BLaER1 (cell line): ENCODE results near the gene KXD1.

Experiments
- H3K27ac ChIP-seq: shearing (Covaris generic); formaldehyde crosslinking; 2 replicates; pipeline ENCODE4 v1.8.1; 2022
- H3K27me3 ChIP-seq: shearing (Covaris generic); formaldehyde crosslinking; 2 replicates; pipeline ENCODE4 v1.8.1; 2022
- H3K36me3 ChIP-seq: shearing (Covaris generic); formaldehyde crosslinking; 2 replicates; pipeline ENCODE4 v1.8.1; 2022
- H3K4me1 ChIP-seq: shearing (Covaris generic); formaldehyde crosslinking; 2 replicates; pipeline ENCODE4 v1.8.1; 2022
- H3K4me2 ChIP-seq: shearing (Covaris generic); formaldehyde crosslinking; 2 replicates; pipeline ENCODE4 v1.8.1; 2022
- H3K4me3 ChIP-seq: shearing (Covaris generic); formaldehyde crosslinking; 2 replicates; pipeline ENCODE4 v1.8.1; 2022
- H3K9ac ChIP-seq: shearing (Covaris generic); formaldehyde crosslinking; 2 replicates; pipeline ENCODE4 v1.8.1; 2022
- H3K9me3 ChIP-seq: shearing (Covaris generic); formaldehyde crosslinking; 2 replicates; pipeline ENCODE4 v1.8.1; 2022
- H4K20me1 ChIP-seq: shearing (Covaris generic); formaldehyde crosslinking; 2 replicates; pipeline ENCODE4 v1.8.1; 2022
- Cebpa-rat ChIP-seq: shearing (Covaris generic); IDR thresholded peaks from 2 replicates; pipeline ENCODE4 v1.8.1; 2022

The KXD1 gene

GRCh38 chr19:18612051-18612771 is 54.5 kb downstream of the KXD1 start:
- peaks cover 99% of the 10 kb centered on the region for H3K27me3 ChIP-seq
- peak overlapping the region; percentile 93 for H3K4me2 ChIP-seq
- peaks cover 36% of the 10 kb centered on the region for H3K4me1 ChIP-seq
- TF ChIP-seq Cebpa-rat, result no peak
- peaks cover 7% of the 10 kb centered on the region for H3K9me3 ChIP-seq
- no peaks in the 10 kb centered on the region for H3K36me3 ChIP-seq
- H4K20me1 ChIP-seq, result peaks cover 76% of the 10 kb centered on the region
- no peak overlapping the region for H3K9ac ChIP-seq
- peak overlapping the region; percentile 65 for H3K4me3 ChIP-seq
- no peak overlapping the region for H3K27ac ChIP-seq

GRCh38 chr19:18612772-18613588 is 55.3 kb downstream of the KXD1 start, which contains the start of gene TMEM59L:
Gene TMEM59L (plus strand): TSS chr19:18612870. CDS start chr19:18612959, 89 bp downstream.
- H3K4me2 ChIP-seq, result peak within 1 kb of the TSS; percentile 93
- H3K27me3 ChIP-seq, result peaks cover 91% of the 10 kb centered on the region
- no peaks in the 10 kb centered on the region for H3K36me3 ChIP-seq
- peak within 1 kb of the TSS; percentile 65 for H3K4me3 ChIP-seq
- no peak within 1 kb of the TSS for H3K27ac ChIP-seq
- peaks cover 36% of the 10 kb centered on the region for H3K4me1 ChIP-seq
- no peak within 1 kb of the TSS for H3K9ac ChIP-seq
- H3K9me3 ChIP-seq, result peaks cover 12% of the 10 kb centered on the region
- peaks cover 68% of the 10 kb centered on the region for H4K20me1 ChIP-seq
- TF ChIP-seq Cebpa-rat, result no peak

- H3K27me3 ChIP-seq, result peaks cover 84% of the 10 kb centered on the region
- TF ChIP-seq Cebpa-rat, result no peak
- no peak overlapping the region for H3K27ac ChIP-seq
- no peaks in the 10 kb centered on the region for H3K36me3 ChIP-seq
- H3K9ac ChIP-seq, result no peak overlapping the region
- H3K9me3 ChIP-seq, result peaks cover 12% of the 10 kb centered on the region
- peaks cover 61% of the 10 kb centered on the region for H4K20me1 ChIP-seq
- no peak overlapping the region for H3K4me2 ChIP-seq
- peaks cover 36% of the 10 kb centered on the region for H3K4me1 ChIP-seq
- H3K4me3 ChIP-seq, result no peak overlapping the region
Observed at GRCh38 chr19:18613589-18614234, 56.0 kb downstream of the KXD1 start.

GRCh38 chr19:18616023-18616422 is 58.4 kb downstream of the KXD1 start:
- peaks cover 38% of the 10 kb centered on the region for H4K20me1 ChIP-seq
- no peak overlapping the region for H3K4me2 ChIP-seq
- H3K36me3 ChIP-seq, result no peaks in the 10 kb centered on the region
- H3K27ac ChIP-seq, result no peak overlapping the region
- H3K4me3 ChIP-seq, result no peak overlapping the region
- H3K4me1 ChIP-seq, result peaks cover 28% of the 10 kb centered on the region
- H3K9me3 ChIP-seq, result peaks cover 12% of the 10 kb centered on the region
- H3K27me3 ChIP-seq, result peaks cover 60% of the 10 kb centered on the region
- no peak overlapping the region for H3K9ac ChIP-seq
- TF ChIP-seq Cebpa-rat, result no peak

- Histone ChIP-seq H3K27ac (no peak overlapping the region), H3K4me1 (peaks cover 27% of the 10 kb centered on the region), H3K27me3 (peaks cover 45% of the 10 kb centered on the region)
Observed at GRCh38 chr19:18617562-18617961, 59.9 kb downstream of the KXD1 start.

GRCh38 chr19:18618236-18618635 is 60.6 kb downstream of the KXD1 start:
- no peak overlapping the region for H3K4me2 ChIP-seq
- no peaks in the 10 kb centered on the region for H3K36me3 ChIP-seq
- H3K4me3 ChIP-seq, result no peak overlapping the region
- peaks cover 22% of the 10 kb centered on the region for H3K4me1 ChIP-seq
- H4K20me1 ChIP-seq, result peaks cover 16% of the 10 kb centered on the region
- H3K27me3 ChIP-seq, result peaks cover 38% of the 10 kb centered on the region
- peaks cover 12% of the 10 kb centered on the region for H3K9me3 ChIP-seq
- no peak overlapping the region for H3K27ac ChIP-seq
- no peak overlapping the region for H3K9ac ChIP-seq
- TF ChIP-seq Cebpa-rat, result no peak

More at GRCh38 chr19:18617562-18617961, 59.9 kb downstream of the KXD1 start:
- Histone ChIP-seq H3K36me3 (no peaks in the 10 kb centered on the region), H3K4me3 (no peak overlapping the region), H3K9me3 (peaks cover 12% of the 10 kb centered on the region), H4K20me1 (peaks cover 23% of the 10 kb centered on the region), H3K4me2 (no peak overlapping the region), H3K9ac (no peak overlapping the region)
- TF ChIP-seq Cebpa-rat, result no peak
